ENCODE results near the gene TEAD4.

TEAD4 gene

GRCh38 chr12:2960996-2961616 is 1.9 kb downstream of the TEAD4 start:
- no peak for DNase-seq

GRCh38 chr12:2961705-2962104 is 2.5 kb downstream of the TEAD4 start:
- DNase-seq: no peak

DNA sequence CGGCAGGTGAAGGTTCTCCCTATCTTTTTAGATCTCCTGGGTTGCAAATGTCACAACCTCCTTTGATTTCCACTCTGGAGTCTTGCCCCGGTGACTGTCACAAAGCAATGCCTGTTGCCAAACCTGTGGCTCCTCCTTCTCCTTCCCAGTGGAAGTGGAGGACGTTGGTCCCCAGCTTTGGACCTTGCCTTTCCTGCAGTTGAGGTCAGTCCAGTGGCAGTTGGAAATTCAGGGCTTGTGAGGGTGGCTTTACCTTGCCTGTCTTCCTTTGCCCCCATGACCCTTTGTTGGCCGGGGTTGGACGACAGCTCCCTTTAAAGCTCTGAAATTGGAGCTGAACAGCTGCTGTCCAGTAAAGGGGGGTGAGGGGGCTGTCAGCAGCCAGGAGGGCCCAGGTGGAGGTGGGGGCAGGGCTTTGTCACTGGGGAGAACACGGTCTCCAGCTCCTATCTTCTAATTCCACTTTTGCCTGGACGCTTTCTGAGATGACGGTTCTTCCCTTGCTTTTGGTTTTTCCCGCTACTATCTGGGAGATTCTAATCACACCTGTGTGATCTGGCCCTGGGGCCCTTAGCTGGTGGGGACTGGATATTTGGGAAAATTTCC is 4.1 kb downstream of the TEAD4 start:
- DNase-seq: no peak

- DNase-seq: no peak
Measured at GRCh38 chr12:2963760-2964292, 4.6 kb downstream of the TEAD4 start.

DNA sequence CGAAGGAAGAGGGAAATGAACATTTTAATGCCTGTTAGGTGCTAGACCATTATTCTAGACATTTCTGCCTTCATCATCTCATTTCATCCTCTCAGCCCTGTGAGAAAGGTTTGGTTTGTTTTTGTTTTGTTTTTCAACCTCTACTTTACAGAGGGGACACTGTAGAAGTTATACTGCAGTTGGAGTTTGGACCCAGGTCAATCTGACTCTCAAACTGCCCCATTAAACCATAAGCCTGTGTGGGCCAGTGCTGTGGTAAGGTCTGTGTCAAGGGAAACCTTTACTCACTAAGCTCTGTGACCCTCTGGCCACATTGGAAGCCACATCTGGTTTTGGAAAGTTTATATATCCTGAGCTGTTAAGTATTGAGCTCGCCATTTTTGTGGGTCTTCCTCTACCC is 8.5 kb downstream of the TEAD4 start:
- no peak for DNase-seq

GRCh38 chr12:2970744-2971143 is 11.5 kb downstream of the TEAD4 start:
- DNase-seq: no peak

GRCh38 chr12:2973566-2973965 is 14.4 kb downstream of the TEAD4 start:
- DNase-seq: no peak

DNA sequence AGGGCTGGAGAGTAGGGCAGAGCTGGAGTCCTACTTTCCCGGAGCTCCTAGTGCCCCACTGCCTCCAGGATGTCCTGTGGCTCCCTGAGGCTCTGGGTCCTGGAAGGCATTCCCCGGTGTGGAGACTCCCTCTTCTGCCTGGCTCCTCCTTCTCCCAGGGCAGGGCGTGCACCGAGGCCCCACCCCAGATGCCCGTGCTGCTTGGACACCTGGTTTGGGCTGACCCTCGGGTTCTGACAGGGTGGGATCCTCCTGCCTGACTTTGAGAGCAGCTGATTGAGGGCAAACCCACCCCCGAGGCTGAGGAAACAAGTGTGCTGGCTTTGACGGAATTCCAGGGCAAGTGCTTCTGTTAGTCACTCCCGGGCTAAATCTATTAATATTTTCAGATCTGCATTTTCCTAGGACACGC is 15.4 kb downstream of the TEAD4 start:
- DNase-seq: no peak

- no peak for DNase-seq
Measured at GRCh38 chr12:2976581-2976996, 17.4 kb downstream of the TEAD4 start.

GRCh38 chr12:2977776-2978175 is 18.6 kb downstream of the TEAD4 start:
- no peak for DNase-seq

GRCh38 chr12:2979806-2980205 is 20.6 kb downstream of the TEAD4 start:
- no peak for DNase-seq

DNA sequence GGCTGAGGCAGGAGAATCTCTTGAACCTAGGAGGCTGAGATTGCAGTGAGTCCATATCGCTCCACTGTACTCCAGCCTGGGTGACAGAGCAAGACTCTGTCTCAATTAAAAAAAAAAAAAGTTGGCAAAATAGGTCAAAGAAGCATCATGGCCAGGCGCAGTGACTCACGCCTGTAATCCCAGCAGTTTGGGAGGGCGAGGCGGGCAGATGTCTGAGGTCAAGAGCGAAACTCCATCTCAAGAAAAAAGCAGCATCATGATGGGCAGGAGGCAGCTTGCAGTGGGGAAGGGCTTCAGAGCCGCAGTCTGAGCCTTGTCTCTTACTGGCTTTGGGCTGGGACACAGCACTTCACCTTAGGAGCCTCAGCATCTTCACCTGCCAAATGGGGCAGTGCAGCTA is 21.4 kb downstream of the TEAD4 start:
- DNase-seq: no peak

DNA sequence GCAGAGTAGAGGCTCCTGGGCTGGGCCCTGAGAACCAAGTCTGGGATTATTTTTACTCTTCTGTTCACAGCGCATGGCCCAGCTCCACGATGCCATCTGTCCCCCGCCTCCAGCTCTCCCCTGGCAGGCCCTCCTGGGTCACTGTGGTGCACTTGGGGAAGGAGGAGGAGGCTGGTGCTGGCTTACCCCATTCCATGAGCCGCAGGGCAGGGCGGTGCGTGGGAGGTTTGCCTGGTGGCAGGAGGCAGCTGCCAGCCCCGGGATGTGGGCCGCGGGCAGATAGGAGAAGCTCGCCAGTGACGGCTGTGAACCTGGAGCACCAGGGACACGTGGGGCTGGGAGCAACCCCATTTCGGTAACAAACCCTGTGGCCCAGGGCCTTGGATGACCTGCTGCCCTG is 23.2 kb downstream of the TEAD4 start:
- DNase-seq: no peak

DNA sequence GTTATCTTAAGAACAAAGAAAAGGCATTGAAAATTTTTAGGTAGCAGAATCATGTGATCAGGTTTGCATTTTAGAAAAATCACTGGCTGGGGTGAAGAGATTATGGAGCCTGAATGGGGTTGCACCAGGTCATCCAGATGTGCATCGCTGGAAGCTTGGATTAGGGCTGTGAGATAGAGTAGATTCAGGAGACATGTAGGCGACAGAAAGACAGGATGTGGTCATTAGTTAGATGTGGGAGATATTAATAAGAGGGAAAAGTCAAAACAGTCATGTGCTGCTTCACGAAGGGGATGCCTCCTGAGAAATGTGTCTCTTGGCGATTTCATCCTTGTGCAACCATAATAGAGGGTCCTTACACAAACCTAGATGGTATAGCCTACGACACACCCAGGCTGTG is 25.1 kb downstream of the TEAD4 start:
- peak; percentile 3 for DNase-seq

GRCh38 chr12:2984698-2985097 is 25.5 kb downstream of the TEAD4 start:
- no peak for DNase-seq

DNA sequence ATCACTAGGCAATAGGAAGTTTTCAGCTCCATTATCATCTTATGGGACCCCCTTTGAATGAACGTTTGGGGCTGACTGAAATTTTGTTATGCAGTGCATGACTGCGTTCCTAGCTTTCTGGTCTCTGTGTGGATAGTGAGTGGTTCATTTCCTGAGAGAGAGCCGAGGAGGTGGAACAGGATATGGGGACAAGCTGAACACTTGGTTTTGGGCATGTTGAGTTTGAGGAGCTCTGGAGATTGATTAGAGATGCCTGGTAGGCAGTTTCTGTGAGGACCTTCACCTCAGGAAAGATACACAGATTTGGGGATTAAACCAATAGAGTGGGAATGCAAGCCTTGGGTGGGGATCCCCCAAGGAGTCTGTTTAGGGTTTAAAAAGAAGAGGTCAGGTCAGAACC is 27.7 kb downstream of the TEAD4 start:
- no peak for DNase-seq

DNA sequence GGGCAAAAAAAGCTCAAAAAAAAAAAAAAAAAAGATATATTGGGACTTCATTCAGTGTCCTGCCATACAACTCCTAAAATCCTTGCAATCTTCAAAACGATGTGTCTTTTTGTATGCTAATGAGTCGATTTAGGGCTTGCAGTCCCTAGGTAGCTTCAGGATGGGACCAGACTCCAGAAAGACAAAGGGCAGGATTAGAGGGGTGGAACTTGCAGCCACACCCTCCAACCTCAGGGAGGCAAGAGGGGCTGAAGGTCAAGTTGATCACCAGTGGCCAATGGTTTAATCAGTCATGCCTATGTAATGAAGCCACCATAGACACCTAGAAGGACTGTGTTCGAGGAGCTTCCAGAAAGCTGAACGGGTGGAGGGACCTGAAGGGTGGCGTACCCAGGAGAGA is 29.3 kb downstream of the TEAD4 start:
- no peak for DNase-seq

- DNase-seq: no peak
Measured at GRCh38 chr12:2992724-2993123, 33.5 kb downstream of the TEAD4 start.

GRCh38 chr12:2997989-2998670 is 38.9 kb downstream of the TEAD4 start:
- no peak for DNase-seq

DNA sequence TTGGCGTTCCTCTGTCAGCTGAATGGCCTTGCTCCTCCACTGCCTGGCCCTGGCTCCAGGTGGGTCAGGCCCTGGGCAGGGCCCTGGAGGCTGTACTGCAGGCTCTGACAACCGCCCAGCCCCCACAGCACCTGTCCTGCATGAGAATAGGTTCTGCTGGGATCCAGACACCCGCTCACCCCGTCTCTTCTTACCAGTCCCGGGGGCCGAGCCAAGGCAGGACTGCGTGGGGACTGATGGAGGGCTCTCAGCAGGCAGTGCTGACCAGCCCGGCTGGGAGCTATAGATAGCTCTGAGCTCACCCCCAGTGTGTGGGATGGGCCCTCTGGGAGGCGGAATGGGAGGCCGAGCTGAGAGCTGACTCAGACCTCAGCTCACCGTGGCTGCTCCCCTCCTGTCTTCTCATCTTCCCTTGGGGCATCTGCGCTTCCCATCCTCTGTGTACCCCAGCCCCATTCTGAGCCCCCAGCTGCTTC is 39.6 kb downstream of the TEAD4 start:
- peak; percentile 49 for DNase-seq

- DNase-seq: no peak
Measured at GRCh38 chr12:2999265-2999841, 40.2 kb downstream of the TEAD4 start.

- DNase-seq: no peak
Measured at GRCh38 chr12:3000548-3001275, 41.5 kb downstream of the TEAD4 start.

- DNase-seq: no peak
Measured at GRCh38 chr12:3002646-3003045, 43.4 kb downstream of the TEAD4 start.

Measured in OCI-M1 (cell line).